ENCODE measurements around the gene POMT2.

DNA sequence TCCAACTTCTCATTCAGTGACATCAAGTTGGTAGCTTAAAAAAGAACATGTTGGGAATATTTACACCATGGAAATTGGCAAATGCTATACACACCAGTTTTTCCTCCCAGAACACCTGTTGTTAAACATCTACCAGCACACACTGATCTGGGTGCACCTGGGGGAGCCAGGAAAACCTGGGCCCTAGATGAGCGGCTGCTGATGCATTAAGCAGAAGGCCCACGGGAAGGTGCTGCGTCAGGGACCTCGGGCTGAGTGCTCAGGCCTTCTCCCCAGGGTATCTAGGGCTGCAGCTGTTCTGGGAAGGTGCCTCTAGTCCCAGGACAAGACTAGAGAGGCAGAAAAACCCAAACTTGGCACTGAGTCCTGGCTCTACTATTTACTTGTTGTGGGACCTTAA is 46.9 kb downstream of the POMT2 start:
- TF ChIP-seq, protein P1, sequence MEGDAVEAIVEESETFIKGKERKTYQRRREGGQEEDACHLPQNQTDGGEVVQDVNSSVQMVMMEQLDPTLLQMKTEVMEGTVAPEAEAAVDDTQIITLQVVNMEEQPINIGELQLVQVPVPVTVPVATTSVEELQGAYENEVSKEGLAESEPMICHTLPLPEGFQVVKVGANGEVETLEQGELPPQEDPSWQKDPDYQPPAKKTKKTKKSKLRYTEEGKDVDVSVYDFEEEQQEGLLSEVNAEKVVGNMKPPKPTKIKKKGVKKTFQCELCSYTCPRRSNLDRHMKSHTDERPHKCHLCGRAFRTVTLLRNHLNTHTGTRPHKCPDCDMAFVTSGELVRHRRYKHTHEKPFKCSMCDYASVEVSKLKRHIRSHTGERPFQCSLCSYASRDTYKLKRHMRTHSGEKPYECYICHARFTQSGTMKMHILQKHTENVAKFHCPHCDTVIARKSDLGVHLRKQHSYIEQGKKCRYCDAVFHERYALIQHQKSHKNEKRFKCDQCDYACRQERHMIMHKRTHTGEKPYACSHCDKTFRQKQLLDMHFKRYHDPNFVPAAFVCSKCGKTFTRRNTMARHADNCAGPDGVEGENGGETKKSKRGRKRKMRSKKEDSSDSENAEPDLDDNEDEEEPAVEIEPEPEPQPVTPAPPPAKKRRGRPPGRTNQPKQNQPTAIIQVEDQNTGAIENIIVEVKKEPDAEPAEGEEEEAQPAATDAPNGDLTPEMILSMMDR (IDR thresholded peaks at IDR 0.05) = no peak
- no peak for TF ChIP-seq POLR2AphosphoS5 (IDR thresholded peaks at IDR 0.05)
- TF ChIP-seq POLR2A (IDR thresholded peaks at IDR 0.05) = no peak
